ENCODE results near the gene BABAM2.

The BABAM2 gene

GRCh38 chr2:27916293-27916995 lies 25.9 kb downstream of the BABAM2 start:
- no peaks in the 10 kb centered on the region for H3K9me3 ChIP-seq (ENCODE audit: control insufficient read depth, low read length)
- H2AFZ ChIP-seq, result no peak overlapping the region
- H3K79me2 ChIP-seq, result no peaks in the 10 kb centered on the region
- no peaks in the 10 kb centered on the region for H3K36me3 ChIP-seq (ENCODE audit: control insufficient read depth, insufficient read depth, low read length)
- no peak overlapping the region for H3K4me2 ChIP-seq (ENCODE audit: low read length)
- no peak overlapping the region for H3K4me3 ChIP-seq (ENCODE audit: low read depth, low read length)
- peak overlapping the region; percentile 37 for H3K27ac ChIP-seq
- no peak overlapping the region for H3K9ac ChIP-seq
- peaks cover 13% of the 10 kb centered on the region for H3K4me1 ChIP-seq
- no peak for TF ChIP-seq CTCF (IDR thresholded peaks at IDR 0.05)
- H3K27me3 ChIP-seq (ENCODE audit: control insufficient read depth, insufficient read depth, low read length), result no peaks in the 10 kb centered on the region

- peaks cover 8% of the 10 kb centered on the region for H3K4me1 ChIP-seq
- H3K4me3 ChIP-seq (ENCODE audit: low read depth, low read length), result no peak overlapping the region
- peak overlapping the region; percentile 45 for H3K27ac ChIP-seq
Observed at GRCh38 chr2:27920148-27920885, 29.8 kb downstream of the BABAM2 start.

GRCh38 chr2:27921424-27921823 lies 30.9 kb downstream of the BABAM2 start:
- Histone ChIP-seq H3K9ac (no peak overlapping the region), H3K36me3 (ENCODE audit: control insufficient read depth, insufficient read depth, low read length) (no peaks in the 10 kb centered on the region), H3K9me3 (ENCODE audit: control insufficient read depth, low read length) (no peaks in the 10 kb centered on the region), H3K4me3 (ENCODE audit: low read depth, low read length) (no peak overlapping the region), H3K4me1 (no peaks in the 10 kb centered on the region), H3K79me2 (no peaks in the 10 kb centered on the region), H3K4me2 (ENCODE audit: low read length) (no peak overlapping the region), H3K27ac (peak overlapping the region; percentile 25), H3K27me3 (ENCODE audit: control insufficient read depth, insufficient read depth, low read length) (no peaks in the 10 kb centered on the region), H2AFZ (no peak overlapping the region)
- TF ChIP-seq CTCF (IDR thresholded peaks at IDR 0.05), result no peak

More at GRCh38 chr2:27920148-27920885, 29.8 kb downstream of the BABAM2 start:
- H3K9ac ChIP-seq, result no peak overlapping the region
- no peaks in the 10 kb centered on the region for H3K79me2 ChIP-seq
- TF ChIP-seq CTCF (IDR thresholded peaks at IDR 0.05), result no peak
- no peaks in the 10 kb centered on the region for H3K9me3 ChIP-seq (ENCODE audit: control insufficient read depth, low read length)
- H3K27me3 ChIP-seq (ENCODE audit: control insufficient read depth, insufficient read depth, low read length), result no peaks in the 10 kb centered on the region
- H2AFZ ChIP-seq, result no peak overlapping the region
- no peaks in the 10 kb centered on the region for H3K36me3 ChIP-seq (ENCODE audit: control insufficient read depth, insufficient read depth, low read length)
- H3K4me2 ChIP-seq (ENCODE audit: low read length), result no peak overlapping the region

DNA sequence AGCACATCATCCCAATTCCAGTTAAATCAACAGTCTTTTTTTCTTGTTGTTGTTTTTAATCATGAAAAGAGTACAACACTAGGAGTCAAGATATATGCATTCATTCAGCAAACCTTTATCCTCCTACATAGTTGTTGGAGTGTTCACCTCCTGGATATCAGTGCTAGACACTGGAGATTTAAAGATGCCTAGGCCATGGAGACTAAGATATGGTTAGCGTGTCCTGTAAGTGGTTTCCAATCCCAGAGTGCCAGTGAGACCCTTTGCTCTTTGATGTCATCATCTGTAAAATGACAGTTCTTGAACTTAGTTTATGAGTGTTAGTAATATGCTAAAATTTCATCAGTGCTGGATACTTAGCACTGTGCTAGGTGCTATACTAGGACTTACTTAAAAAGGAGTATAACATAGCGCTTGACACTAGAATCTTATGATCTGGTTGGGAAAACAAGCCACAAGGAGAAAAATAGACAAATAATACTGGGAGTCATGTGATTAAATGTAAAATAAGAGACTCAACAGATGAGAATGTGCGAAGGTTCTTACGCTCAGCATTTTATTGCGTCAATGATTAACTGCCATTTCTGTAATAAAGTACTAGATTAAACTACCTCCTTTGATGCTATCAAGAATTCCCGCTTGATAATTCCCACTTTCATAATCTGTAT lies 31.5 kb downstream of the BABAM2 start:
- Histone ChIP-seq H2AFZ (no peak overlapping the region), H3K9ac (no peak overlapping the region), H3K4me3 (ENCODE audit: low read depth, low read length) (no peak overlapping the region), H3K27ac (no peak overlapping the region), H3K4me1 (no peaks in the 10 kb centered on the region), H3K9me3 (ENCODE audit: control insufficient read depth, low read length) (no peaks in the 10 kb centered on the region), H3K36me3 (ENCODE audit: control insufficient read depth, insufficient read depth, low read length) (no peaks in the 10 kb centered on the region), H3K27me3 (ENCODE audit: control insufficient read depth, insufficient read depth, low read length) (no peaks in the 10 kb centered on the region), H3K79me2 (no peaks in the 10 kb centered on the region), H3K4me2 (ENCODE audit: low read length) (no peak overlapping the region)
- TF ChIP-seq CTCF (IDR thresholded peaks at IDR 0.05), result no peak

All from parathyroid adenoma (tissue), 2 donors.